Neural cell (in vitro differentiated cells): Measurements from ENCODE around the gene PIGT. TPM values are rescaled to one million over a fixed set of nuclear protein-coding genes. Genes with fewer than 3 reads are reported as not detected.

Source experiments
- H2AFZ ChIP-seq: fragments of 200-600, 300-800 bp; sonication (generic), shearing (Covaris generic); 2 replicates; pipeline ENCODE4 v1.6.0; 2014; ENCODE audit warnings: low read depth, mild to moderate bottlenecking, antibody characterized with exemption, low read length, moderate library complexity
- H3F3A ChIP-seq: fragments of 200-600 bp; shearing (Covaris generic); 2 replicates; pipeline ENCODE4 v1.6.1; 2016; ENCODE audit warnings: mild to moderate bottlenecking, moderate library complexity, mixed read lengths, antibody characterized with exemption, low read length; ENCODE audit not compliant: insufficient read depth, poor library complexity, severe bottlenecking
- H3K27ac ChIP-seq: fragments of 200-600, 300-800 bp; sonication (generic), shearing (Covaris generic); 2 replicates; pipeline ENCODE4 v1.5.1; 2014; ENCODE audit warnings: mild to moderate bottlenecking, low read length, moderate library complexity
- H3K27me3 ChIP-seq: fragments of 300-800, 200-600 bp; sonication (generic), shearing (Covaris generic); 2 replicates; pipeline ENCODE4 v1.6.0; 2014; ENCODE audit warnings: mild to moderate bottlenecking, low read depth, low read length, moderate library complexity; ENCODE audit not compliant: insufficient read depth
- H3K36me3 ChIP-seq: fragments of 300-800, 200-600 bp; sonication (generic), shearing (Covaris generic); 2 replicates; pipeline ENCODE4 v1.5.1; 2014; ENCODE audit warnings: mild to moderate bottlenecking, antibody characterized with exemption, low read length, moderate library complexity; ENCODE audit not compliant: insufficient read depth
- H3K4me2 ChIP-seq: fragments of 300-800, 200-600 bp; sonication (generic), shearing (Covaris generic); 2 replicates; pipeline ENCODE4 v1.6.0; 2014; ENCODE audit warnings: mild to moderate bottlenecking, low read length
- H3K4me3 ChIP-seq: fragments of 300-800, 200-600 bp; sonication (generic), shearing (Covaris generic); 2 replicates; pipeline ENCODE4 v1.5.1; 2014; ENCODE audit warnings: mild to moderate bottlenecking, low read length, moderate library complexity
- H3K79me2 ChIP-seq: fragments of 200-600 bp; shearing (Covaris generic); replicated peaks from 2 replicates; pipeline ENCODE4 v1.6.0; 2014; ENCODE audit warnings: mild to moderate bottlenecking, low read length, moderate library complexity; ENCODE audit not compliant: insufficient read depth
- H3K9ac ChIP-seq: fragments of 300-800, 200-600 bp; sonication (generic), shearing (Covaris generic); 2 replicates; pipeline ENCODE4 v1.6.1; 2016; ENCODE audit warnings: mild to moderate bottlenecking, low read length, mixed read lengths
- H3K9me2 ChIP-seq: fragments of 200-600 bp; shearing (Covaris generic); 2 replicates; pipeline ENCODE4 v1.6.1; 2016; ENCODE audit warnings: mild to moderate bottlenecking, low read length, mixed read lengths; ENCODE audit not compliant: insufficient read depth
- H3K9me3 ChIP-seq: fragments of 200-600, 300-800 bp; sonication (generic), shearing (Covaris generic); 2 replicates; pipeline ENCODE4 v1.6.1; 2016; ENCODE audit warnings: mild to moderate bottlenecking, mixed run types, low read length, moderate library complexity, mixed read lengths
- H4K20me1 ChIP-seq: fragments of 200-600 bp; shearing (Covaris generic); 2 replicates; pipeline ENCODE4 v1.6.1; 2016; ENCODE audit warnings: mild to moderate bottlenecking, mixed run types; ENCODE audit not compliant: insufficient read depth
- EP300 ChIP-seq: fragments of 450-650 bp; conservative IDR thresholded peaks from 2 replicates; pipeline ENCODE4 v1.6.1; 2014; ENCODE audit warnings: antibody characterized with exemption, mild to moderate bottlenecking, moderate library complexity; ENCODE audit not compliant: poor library complexity, severe bottlenecking
- EZH2 ChIP-seq: fragments of 200-600, 300-800 bp; shearing (Covaris generic), sonication (generic); IDR thresholded peaks from 2 replicates; pipeline ENCODE4 v1.6.1; 2014; ENCODE audit warnings: antibody characterized with exemption, low read length, borderline replicate concordance, mild to moderate bottlenecking; ENCODE audit not compliant: insufficient read depth, poor library complexity, severe bottlenecking
- MXI1 ChIP-seq: fragments of 450-650 bp; conservative IDR thresholded peaks from 2 replicates; pipeline ENCODE4 v1.6.1; 2014; ENCODE audit warnings: antibody characterized with exemption, mild to moderate bottlenecking; ENCODE audit not compliant: poor library complexity, severe bottlenecking
- POLR2AphosphoS5 ChIP-seq: IDR thresholded peaks from 2 replicates; pipeline ENCODE4 v1.6.1; 2012
- RAD21 ChIP-seq: fragments of 450-650 bp; conservative IDR thresholded peaks from 2 replicates; pipeline ENCODE4 v1.6.1; 2014; ENCODE audit warnings: antibody characterized with exemption, mild to moderate bottlenecking, moderate library complexity
- REST ChIP-seq: IDR thresholded peaks from 2 replicates; pipeline ENCODE4 v1.6.1; 2012; ENCODE audit warnings: borderline replicate concordance
- SMC3 ChIP-seq: fragments of 450-650 bp; conservative IDR thresholded peaks from 2 replicates; pipeline ENCODE4 v1.6.1; 2014; ENCODE audit warnings: antibody characterized with exemption, mild to moderate bottlenecking, moderate library complexity; ENCODE audit not compliant: poor library complexity
- TAF1 ChIP-seq: IDR thresholded peaks from 2 replicates; pipeline ENCODE4 v1.6.1; 2012; ENCODE audit warnings: low read depth
- polyA plus RNA-seq: library from polyadenylated mRNA; depleted of rRNA; stranded (reverse); fragments of >200 nt; gene quantifications from 2 replicates; pipeline ENCODE4 v1.2.3, GENCODE V29; 2014
- TF ChIP-seq, protein P1 (sequence below): fragments of 450-650 bp; IDR thresholded peaks from 2 replicates; pipeline ENCODE4 v1.5.1; 2014; ENCODE audit warnings: antibody characterized with exemption, mild to moderate bottlenecking, moderate library complexity; ENCODE audit not compliant: poor library complexity, severe bottlenecking

PIGT gene
- polyA plus RNA-seq, 1 donor from 2014 or later, result 24.3 TPM

DNA sequence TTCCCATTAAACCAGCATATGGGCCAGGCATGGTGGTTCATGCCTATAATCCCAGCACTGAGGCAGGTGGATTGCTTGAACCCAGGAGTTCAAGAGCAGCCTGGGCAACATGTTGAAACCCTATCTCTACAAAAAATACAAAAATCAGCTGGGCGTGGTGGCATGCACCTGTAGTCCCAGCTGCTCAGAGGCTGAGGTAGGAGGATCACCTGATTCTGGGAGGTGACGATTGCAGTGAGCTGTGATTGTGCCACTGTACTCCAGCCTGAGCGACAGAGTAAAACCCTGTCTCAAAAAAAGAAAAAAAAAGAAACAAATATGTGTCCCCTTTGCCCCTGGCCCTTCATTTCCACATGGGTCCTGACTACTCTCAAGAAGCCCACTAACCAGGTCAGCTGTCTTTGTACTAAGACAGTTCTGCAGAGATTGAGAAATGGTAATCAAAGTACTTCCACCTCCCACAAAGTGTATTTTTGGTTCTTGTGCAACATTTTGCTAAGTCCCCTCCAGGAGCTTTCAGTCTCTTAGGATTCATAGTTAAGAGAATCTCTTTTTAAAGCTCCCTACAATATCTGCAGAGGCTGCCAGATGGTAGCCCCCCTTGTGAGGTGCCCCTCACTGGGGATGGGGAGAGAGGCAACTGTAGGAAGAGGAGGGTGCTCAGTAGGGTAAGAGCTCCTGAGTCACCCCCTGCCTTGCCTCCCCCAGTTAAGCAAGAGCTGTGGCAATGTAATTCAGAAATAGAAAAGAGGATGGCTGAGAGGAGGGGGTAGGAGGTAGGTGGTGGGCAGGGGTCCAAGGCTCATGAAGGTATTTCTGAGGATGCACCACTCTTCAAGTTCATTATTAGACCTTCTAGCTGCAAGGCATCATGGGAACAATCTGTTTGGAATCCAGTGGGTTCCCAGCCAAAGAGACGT, 37.1 kb downstream of the PIGT start:
- H3K9ac ChIP-seq, result no peak overlapping the region
- H3K79me2 ChIP-seq, result no peaks in the 10 kb centered on the region
- no peak overlapping the region for H2AFZ ChIP-seq
- no peaks in the 10 kb centered on the region for H4K20me1 ChIP-seq
- H3F3A ChIP-seq, result no peaks in the 10 kb centered on the region
- no peak for TF ChIP-seq SMC3
- TF ChIP-seq, protein P1, sequence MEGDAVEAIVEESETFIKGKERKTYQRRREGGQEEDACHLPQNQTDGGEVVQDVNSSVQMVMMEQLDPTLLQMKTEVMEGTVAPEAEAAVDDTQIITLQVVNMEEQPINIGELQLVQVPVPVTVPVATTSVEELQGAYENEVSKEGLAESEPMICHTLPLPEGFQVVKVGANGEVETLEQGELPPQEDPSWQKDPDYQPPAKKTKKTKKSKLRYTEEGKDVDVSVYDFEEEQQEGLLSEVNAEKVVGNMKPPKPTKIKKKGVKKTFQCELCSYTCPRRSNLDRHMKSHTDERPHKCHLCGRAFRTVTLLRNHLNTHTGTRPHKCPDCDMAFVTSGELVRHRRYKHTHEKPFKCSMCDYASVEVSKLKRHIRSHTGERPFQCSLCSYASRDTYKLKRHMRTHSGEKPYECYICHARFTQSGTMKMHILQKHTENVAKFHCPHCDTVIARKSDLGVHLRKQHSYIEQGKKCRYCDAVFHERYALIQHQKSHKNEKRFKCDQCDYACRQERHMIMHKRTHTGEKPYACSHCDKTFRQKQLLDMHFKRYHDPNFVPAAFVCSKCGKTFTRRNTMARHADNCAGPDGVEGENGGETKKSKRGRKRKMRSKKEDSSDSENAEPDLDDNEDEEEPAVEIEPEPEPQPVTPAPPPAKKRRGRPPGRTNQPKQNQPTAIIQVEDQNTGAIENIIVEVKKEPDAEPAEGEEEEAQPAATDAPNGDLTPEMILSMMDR, result no peak
- TF ChIP-seq EP300, result no peak
- no peak for TF ChIP-seq EZH2
- no peaks in the 10 kb centered on the region for H3K9me2 ChIP-seq
- H3K9me3 ChIP-seq, result no peaks in the 10 kb centered on the region
- H3K4me3 ChIP-seq, result no peak overlapping the region
- no peaks in the 10 kb centered on the region for H3K36me3 ChIP-seq
- no peak overlapping the region for H3K4me2 ChIP-seq
- H3K27me3 ChIP-seq, result no peaks in the 10 kb centered on the region
- H3K27ac ChIP-seq, result no peak overlapping the region

- Histone ChIP-seq H3F3A (no peaks in the 10 kb centered on the region), H4K20me1 (no peaks in the 10 kb centered on the region), H3K36me3 (no peaks in the 10 kb centered on the region), H3K4me3 (no peak overlapping the region), H2AFZ (no peak overlapping the region), H3K4me2 (no peak overlapping the region), H3K9ac (no peak overlapping the region), H3K9me3 (no peaks in the 10 kb centered on the region), H3K27me3 (no peaks in the 10 kb centered on the region), H3K79me2 (no peaks in the 10 kb centered on the region), H3K9me2 (no peaks in the 10 kb centered on the region), H3K27ac (no peak overlapping the region)
- no peak for TF ChIP-seq MXI1
- TF ChIP-seq SMC3, result peak; percentile 32
- TF ChIP-seq RAD21, result no peak
- TF ChIP-seq EP300, result no peak
- TF ChIP-seq REST, result no peak
- no peak for TF ChIP-seq EZH2
- no peak for TF ChIP-seq POLR2AphosphoS5
- TF ChIP-seq, protein P1, result peak; percentile 49
- no peak for TF ChIP-seq TAF1
Measured at GRCh38 chr20:45456632-45457031, 40.7 kb downstream of the PIGT start.
